Caco-2 (cell line): ENCODE results near the gene ACTN2. TPM values are rescaled to one million over a fixed set of nuclear protein-coding genes. Genes with fewer than 3 reads are reported as not detected.

ENCODE experiments used
- BruUV-seq: library from RNA; stranded (reverse); fragments of 400-500 nt; replicated peaks from 2 replicates; lab custom pipeline; 2021; lab: Mats Ljungman, UMichigan
- CTCF ChIA-PET: fragments of 300-600 bp; sonication (Branson Sonifier 250); formaldehyde crosslinking; loops from one replicate; lab custom pipeline; 2022; ENCODE audit warnings: antibody characterized with exemption; lab: Charles Lee
- POLR2A ChIA-PET: fragments of 300-600 bp; sonication (Branson Sonifier 250); formaldehyde crosslinking; loops from one replicate; lab custom pipeline; 2022; ENCODE audit warnings: antibody characterized with exemption; lab: Charles Lee
- DNase-seq, 2 experiments: peaks; one replicate each; pipeline versions ENCODE4 v3.0.0 to v3.0.0-alpha.2; 2020 to 2022
- H3K27me3 ChIP-seq: replicated peaks from 2 replicates; pipeline ENCODE4 v1.6.0; 2011; ENCODE audit warnings: low read length; ENCODE audit not compliant: control insufficient read depth, insufficient read depth
- H3K36me3 ChIP-seq: 2 replicates; pipeline ENCODE4 v1.5.1; 2011; ENCODE audit warnings: low read length; ENCODE audit not compliant: control insufficient read depth, insufficient read depth
- H3K4me1 ChIP-seq: fragments of 250-450 bp; sonication (Bioruptor Pico); 2 replicates; pipeline ENCODE4 v1.5.1; 2020; ENCODE audit warnings: mild to moderate bottlenecking
- H3K4me3 ChIP-seq: 2 replicates; pipeline ENCODE4 v1.5.1; 2011; ENCODE audit warnings: low read depth, mild to moderate bottlenecking, control low read depth, low read length
- H3K9me3 ChIP-seq: fragments of 250-450 bp; sonication (Bioruptor Pico); 2 replicates; pipeline ENCODE4 v1.5.1; 2020; ENCODE audit warnings: mild to moderate bottlenecking, moderate library complexity
- H3K27ac Mint-ChIP-seq: one replicate; pipeline ENCODE4 v1.8.0; 2022; ENCODE audit warnings: mixed read lengths; ENCODE audit not compliant: unreplicated experiment
- H3K27me3 Mint-ChIP-seq: one replicate; pipeline ENCODE4 v1.8.0; 2022; ENCODE audit warnings: mixed read lengths; ENCODE audit not compliant: insufficient read depth, unreplicated experiment
- H3K36me3 Mint-ChIP-seq: one replicate; pipeline ENCODE4 v1.8.0; 2022; ENCODE audit warnings: mild to moderate bottlenecking, mixed read lengths; ENCODE audit not compliant: insufficient read depth, unreplicated experiment
- H3K4me1 Mint-ChIP-seq: one replicate; pipeline ENCODE4 v1.8.0; 2022; ENCODE audit warnings: low read depth, mixed read lengths; ENCODE audit not compliant: unreplicated experiment
- H3K4me3 Mint-ChIP-seq: one replicate; pipeline ENCODE4 v1.8.0; 2022; ENCODE audit warnings: mild to moderate bottlenecking, moderate library complexity, mixed read lengths; ENCODE audit not compliant: unreplicated experiment
- H3K9me3 Mint-ChIP-seq: one replicate; pipeline ENCODE4 v1.8.0; 2022; ENCODE audit warnings: mixed read lengths; ENCODE audit not compliant: unreplicated experiment
- intact Hi-C: fragments of 100-400 bp; cut with micrococcal nuclease; formaldehyde crosslinking; loops from one replicate; pipeline ENCODE4 v1.10.0; 2022; ENCODE audit not compliant: unreplicated experiment
- total RNA-seq: library from RNA; stranded (reverse); gene quantifications from 2 replicates; pipeline ENCODE4 v1.2.3, GENCODE V29; 2022
- TF ChIP-seq, protein P1 (sequence below), 2 experiments: fragments of 200-600 bp in 1 of 2; IDR thresholded peaks; 1 replicate in 1 of 2; 2 replicates in 1 of 2; pipeline versions ENCODE4 v1.5.1 to v1.8.0; 2011 to 2022; ENCODE audit warnings: antibody characterized with exemption in 1 of 2, control low read depth in 1 of 2, inconsistent platforms in 1 of 2, low read depth in 1 of 2, low read length in 1 of 2, mild to moderate bottlenecking in 1 of 2, moderate library complexity in 1 of 2; ENCODE audit not compliant: insufficient read depth in 1 of 2, severe bottlenecking in 1 of 2, unreplicated experiment in 1 of 2

Gene ACTN2
- total RNA-seq, 1 experiment from 2014 or later, result not detected

DNA sequence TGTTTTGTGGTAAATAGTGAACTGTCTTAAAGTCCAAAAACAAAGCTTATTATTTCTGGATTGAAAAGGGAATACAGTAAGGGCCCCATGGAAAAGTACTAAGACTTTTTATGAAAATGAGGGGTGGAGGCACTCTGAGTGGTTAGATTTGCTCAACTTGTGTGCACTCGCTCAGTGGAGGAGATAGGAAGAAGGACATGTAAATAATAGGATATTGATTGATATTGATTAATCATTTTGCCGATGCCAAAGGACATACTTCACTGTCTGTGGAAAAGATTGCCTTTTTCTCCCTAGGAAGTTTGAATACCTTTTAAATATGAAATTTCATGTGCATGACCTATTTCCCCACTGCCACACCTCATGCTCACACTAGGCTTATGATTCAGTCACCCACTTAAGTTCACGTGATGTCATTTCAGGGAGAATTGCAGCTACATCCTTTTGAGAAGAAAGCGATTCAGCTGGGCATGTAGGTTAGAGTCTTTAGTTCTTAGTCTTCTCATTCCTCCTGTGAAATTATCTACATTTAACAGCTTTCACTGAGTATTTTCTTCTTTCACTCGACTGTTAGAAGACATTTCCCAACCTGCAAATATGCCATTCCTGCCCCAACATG lies 113.8 kb downstream of the ACTN2 start:
- H3K4me1 Mint-ChIP-seq, result no peaks in the 10 kb centered on the region
- H3K27ac Mint-ChIP-seq, result no peak overlapping the region

DNA sequence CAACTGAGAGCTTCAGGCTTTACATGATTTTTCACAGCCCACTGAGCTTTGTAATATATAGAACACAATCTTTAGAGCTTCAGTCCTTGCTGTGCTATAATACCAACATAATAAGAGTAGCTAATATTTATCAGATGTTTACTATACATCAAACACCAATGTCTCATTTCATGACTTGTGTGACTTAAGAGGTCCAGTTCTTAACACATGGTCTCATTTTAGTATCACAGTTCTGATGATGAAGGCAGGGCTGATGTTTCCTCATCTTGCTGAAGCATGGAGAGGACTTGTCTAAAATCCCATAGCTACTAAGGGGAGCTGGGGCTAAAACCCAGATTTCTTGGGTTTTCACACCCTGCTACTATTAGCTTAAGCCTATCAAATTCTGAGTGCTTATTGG lies 114.3 kb downstream of the ACTN2 start:
- CTCF ChIA-PET, result no interaction called here
- TF ChIP-seq, protein P1, sequence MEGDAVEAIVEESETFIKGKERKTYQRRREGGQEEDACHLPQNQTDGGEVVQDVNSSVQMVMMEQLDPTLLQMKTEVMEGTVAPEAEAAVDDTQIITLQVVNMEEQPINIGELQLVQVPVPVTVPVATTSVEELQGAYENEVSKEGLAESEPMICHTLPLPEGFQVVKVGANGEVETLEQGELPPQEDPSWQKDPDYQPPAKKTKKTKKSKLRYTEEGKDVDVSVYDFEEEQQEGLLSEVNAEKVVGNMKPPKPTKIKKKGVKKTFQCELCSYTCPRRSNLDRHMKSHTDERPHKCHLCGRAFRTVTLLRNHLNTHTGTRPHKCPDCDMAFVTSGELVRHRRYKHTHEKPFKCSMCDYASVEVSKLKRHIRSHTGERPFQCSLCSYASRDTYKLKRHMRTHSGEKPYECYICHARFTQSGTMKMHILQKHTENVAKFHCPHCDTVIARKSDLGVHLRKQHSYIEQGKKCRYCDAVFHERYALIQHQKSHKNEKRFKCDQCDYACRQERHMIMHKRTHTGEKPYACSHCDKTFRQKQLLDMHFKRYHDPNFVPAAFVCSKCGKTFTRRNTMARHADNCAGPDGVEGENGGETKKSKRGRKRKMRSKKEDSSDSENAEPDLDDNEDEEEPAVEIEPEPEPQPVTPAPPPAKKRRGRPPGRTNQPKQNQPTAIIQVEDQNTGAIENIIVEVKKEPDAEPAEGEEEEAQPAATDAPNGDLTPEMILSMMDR (IDR thresholded peaks at IDR 0.05; ENCODE audit: insufficient read depth in 1 of 2, low read depth in 1 of 2, low read length in 1 of 2, severe bottlenecking in 1 of 2, unreplicated experiment in 1 of 2), result no peak
- H3K4me3 ChIP-seq, result no peak overlapping the region
- no peaks in the 10 kb centered on the region for H3K4me1 ChIP-seq
- DNase-seq, result no peak
- no peaks in the 10 kb centered on the region for H3K9me3 Mint-ChIP-seq
- no peak overlapping the region for H3K4me3 Mint-ChIP-seq
- H3K36me3 ChIP-seq, result no peaks in the 10 kb centered on the region; the same call in 1 of the 2 replicates
- H3K36me3 Mint-ChIP-seq, result peaks cover under 1% of the 10 kb centered on the region
- BruUV-seq, result no TSS peak
- no peaks in the 10 kb centered on the region for H3K4me1 Mint-ChIP-seq
- H3K27me3 ChIP-seq, result no peaks in the 10 kb centered on the region
- intact Hi-C loops, result no loop called here
- H3K9me3 ChIP-seq, result no peaks in the 10 kb centered on the region
- H3K27me3 Mint-ChIP-seq, result no peaks in the 10 kb centered on the region
- H3K27ac Mint-ChIP-seq, result no peak overlapping the region
- POLR2A ChIA-PET, result no interaction called here

More for the DNA sequence above, 113.8 kb downstream of the ACTN2 start:
- Mint-ChIP-seq H3K36me3 (peaks cover 6% of the 10 kb centered on the region), H3K4me3 (no peak overlapping the region), H3K9me3 (no peaks in the 10 kb centered on the region), H3K27me3 (no peaks in the 10 kb centered on the region)
- Histone ChIP-seq H3K4me1 (no peaks in the 10 kb centered on the region), H3K4me3 (no peak overlapping the region), H3K27me3 (no peaks in the 10 kb centered on the region), H3K36me3 (no peaks in the 10 kb centered on the region), H3K9me3 (no peaks in the 10 kb centered on the region)
- ChIA-PET CTCF (no interaction called here), POLR2A (interaction anchor here (0.6 kb wide), 1 partner anchor 11 kb away, joined by 6 read pairs; no protein-coding TSS in a partner anchor)
- DNase-seq, result no peak
- intact Hi-C loops, result no loop called here
- TF ChIP-seq, protein P1 (IDR thresholded peaks at IDR 0.05; ENCODE audit: insufficient read depth in 1 of 2, low read depth in 1 of 2, low read length in 1 of 2, severe bottlenecking in 1 of 2, unreplicated experiment in 1 of 2), result no peak
- no TSS peak for BruUV-seq

DNA sequence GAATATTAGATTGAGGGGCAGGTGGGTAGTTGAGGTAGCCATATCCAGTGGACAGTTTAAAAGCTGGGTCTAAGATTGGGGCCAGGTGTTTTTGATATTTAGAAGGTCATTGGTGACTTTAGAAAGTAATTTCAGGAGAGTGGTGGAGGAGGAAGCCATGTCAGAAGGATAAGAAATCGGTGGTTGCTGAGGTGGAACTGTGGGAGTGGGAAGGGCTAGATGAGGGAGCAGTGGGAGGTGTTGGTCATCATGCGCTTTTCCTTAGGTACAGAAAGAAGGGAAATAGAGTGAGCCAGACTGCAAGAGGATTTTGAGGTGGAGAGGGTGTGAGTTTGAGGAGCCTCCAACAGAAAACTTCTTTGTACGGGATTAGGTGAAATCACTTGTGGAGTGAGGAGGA lies 116.0 kb downstream of the ACTN2 start:
- no peaks in the 10 kb centered on the region for H3K9me3 ChIP-seq
- no peaks in the 10 kb centered on the region for H3K4me1 ChIP-seq
- Mint-ChIP-seq H3K4me3 (no peak overlapping the region), H3K4me1 (no peaks in the 10 kb centered on the region), H3K27ac (no peak overlapping the region), H3K27me3 (no peaks in the 10 kb centered on the region), H3K9me3 (no peaks in the 10 kb centered on the region), H3K36me3 (no peaks in the 10 kb centered on the region)
- no peak for DNase-seq
- no peaks in the 10 kb centered on the region; the same call in 1 of the 2 replicates for H3K36me3 ChIP-seq
- TF ChIP-seq, protein P1 (IDR thresholded peaks at IDR 0.05; ENCODE audit: insufficient read depth in 1 of 2, low read depth in 1 of 2, low read length in 1 of 2, severe bottlenecking in 1 of 2, unreplicated experiment in 1 of 2), result no peak
- H3K4me3 ChIP-seq, result no peak overlapping the region
- ChIA-PET CTCF (no interaction called here), POLR2A (no interaction called here)
- BruUV-seq, result no TSS peak
- no peaks in the 10 kb centered on the region for H3K27me3 ChIP-seq
- intact Hi-C loops, result no loop called here
